Activated CD4-positive, alpha-beta T cell treated with anti-CD3 and anti-CD28 coated beads, Interleukin-2, Interleukin-4, amounts not matched to agents 100 ng/mL and 50 ng/mL, durations not matched to agents 16 hours and 8 hours (primary cell): ENCODE measurements around the gene DOCK4.

Experiments used
- DNase-seq: peaks from one replicate; pipeline ENCODE4 v3.0.0-alpha.2; 2020; ENCODE audit warnings: low spot score

DOCK4 gene

DNA sequence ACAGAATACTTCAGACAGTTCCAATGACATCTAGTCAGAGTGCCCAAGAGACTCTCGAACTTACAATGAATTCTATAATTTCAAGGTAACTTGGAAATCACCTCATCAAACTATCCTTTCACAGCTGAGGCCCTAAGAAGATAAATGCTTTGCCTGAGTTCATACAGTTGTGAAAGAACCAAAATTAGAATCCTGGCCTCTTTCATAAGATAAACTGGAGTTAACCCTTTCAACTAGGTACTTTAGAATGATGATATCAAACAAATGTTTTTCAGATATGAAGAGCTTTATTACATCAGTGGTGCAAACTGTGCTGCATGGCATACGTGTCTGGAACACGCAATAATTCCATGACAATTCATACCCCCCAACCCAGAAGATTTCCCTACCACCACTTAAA lies 17.9 kb downstream of the DOCK4 start:
- DNase-seq: no peak

DNA sequence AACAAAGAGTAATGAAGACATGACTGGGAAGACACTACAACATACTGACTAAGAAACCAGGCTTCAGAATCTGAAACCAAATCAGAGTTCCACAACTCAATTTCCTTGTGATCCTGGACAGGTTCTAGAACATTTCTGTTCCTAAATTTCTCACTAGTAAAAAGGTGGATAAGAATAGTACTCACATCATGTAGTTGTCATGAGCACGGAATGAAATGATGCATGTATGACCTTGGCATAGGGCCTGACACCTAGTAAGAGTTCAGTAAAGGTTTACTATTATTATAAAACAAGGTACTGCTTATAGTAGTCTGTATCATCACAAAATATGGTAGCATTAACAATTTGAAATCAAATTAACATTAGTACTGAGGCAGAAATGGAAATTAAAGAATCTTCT lies 19.9 kb downstream of the DOCK4 start:
- DNase-seq: no peak

DNA sequence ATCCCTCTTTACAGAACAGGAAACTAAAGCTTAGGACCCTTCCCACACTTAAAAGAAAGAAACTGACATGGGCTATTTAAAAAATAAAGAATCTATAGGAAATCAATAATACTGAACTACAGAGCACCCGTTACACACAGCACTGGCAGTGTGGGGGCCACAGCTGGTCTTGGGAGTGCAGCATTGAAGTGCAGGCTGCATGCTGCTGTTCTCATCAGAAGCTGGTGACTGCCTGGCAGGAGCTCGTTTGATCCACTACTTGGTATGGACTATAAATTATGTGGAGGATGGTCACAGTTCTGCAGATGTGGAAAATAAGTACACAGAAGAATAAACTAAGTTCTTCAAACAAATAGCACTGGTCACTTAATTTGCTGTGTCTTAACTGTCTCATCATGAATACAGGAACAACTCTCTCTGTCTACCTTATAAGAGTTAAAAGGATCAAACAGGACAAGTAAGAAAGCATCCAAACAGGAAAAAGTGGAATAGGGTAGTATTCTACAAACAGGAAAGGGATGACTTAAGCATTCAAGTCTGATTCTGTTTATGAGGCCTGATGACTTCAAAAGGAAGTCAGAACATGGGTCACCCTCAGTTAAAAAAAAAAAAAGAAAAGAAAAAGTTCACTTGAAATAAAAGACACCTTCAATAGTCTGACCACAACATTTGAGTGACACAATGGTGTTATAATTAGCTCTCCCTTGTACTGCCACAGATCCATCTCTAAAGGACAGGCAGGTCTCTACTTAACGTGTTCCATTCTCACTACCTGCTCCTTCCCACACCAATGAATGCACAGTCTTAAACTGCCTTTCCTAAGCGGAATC lies 21.0 kb downstream of the DOCK4 start:
- no peak for DNase-seq

DNA sequence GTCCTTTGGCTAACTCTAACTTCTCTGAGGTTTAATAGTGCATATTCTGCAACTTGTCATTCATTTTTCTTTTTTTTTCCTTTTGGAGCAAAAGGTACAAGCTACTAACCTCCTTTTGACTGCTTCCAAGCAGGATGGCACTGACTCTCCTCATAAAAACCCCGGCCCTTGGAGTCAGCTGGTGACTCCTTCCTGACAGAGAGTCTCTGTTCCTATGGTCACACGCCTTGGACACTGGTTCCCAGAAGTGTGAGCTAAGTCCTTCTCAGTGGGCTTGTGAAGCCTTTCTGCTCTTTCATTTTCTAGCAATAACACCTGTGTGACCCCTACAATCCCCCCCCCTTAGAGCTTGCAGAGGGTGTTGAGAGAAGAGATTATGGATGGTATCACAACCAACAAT lies 21.7 kb downstream of the DOCK4 start:
- DNase-seq: no peak

DNA sequence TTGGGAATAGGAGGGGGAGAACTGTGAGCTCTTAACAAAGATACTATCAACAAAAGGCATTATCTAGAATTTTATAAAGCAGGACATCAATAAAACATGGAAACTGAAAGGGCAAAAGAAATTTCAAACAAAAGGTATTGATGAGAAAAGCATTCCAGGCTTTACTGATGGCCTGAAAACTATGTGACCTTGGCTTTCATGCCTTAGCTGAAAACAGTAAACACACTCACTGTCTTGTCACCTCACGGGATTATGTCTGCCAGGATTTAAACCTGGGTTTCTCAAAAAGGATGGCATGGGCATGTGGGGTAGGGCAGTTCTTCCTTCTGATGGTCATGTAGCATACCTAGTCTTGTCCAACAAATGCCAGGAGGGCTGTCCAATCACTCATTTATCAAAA lies 22.9 kb downstream of the DOCK4 start:
- no peak for DNase-seq

DNA sequence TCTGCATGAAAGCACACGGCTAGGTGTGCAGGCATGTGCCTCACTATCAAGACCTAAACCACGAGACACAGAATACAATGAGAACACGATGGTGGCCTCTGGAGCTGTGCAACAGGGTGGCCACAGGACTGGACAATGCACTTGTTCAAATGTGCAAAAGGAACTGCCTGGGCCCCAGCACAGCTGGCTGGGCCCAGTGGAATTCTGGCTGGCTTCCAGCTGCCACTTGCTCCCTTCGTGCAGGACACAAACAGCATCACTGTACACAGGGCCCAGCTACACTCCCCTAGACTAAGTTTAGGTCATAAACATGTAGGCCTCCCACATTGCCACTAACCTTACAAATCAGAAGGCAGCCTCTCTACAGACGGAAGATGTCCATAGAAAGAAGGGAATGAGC lies 23.4 kb downstream of the DOCK4 start:
- no peak for DNase-seq

DNA sequence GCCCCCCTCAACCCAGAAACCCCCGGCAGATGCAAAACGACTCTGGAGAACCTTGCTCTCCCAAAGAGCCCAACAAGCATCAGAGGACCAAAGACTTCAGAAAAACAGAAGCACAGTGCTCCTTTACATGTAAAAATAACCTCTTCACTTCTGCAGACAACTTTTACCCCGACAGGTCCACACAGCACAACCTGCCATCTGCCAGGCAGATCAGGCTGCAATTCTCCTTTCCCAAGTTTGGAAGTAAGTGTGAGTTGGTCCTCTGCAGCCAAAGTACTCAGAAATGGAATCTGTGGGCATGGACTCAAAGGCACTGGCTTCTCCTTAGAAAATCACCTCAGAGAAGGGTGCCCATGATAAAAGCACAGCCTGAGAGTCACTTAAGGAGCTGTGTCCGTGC lies 26.0 kb downstream of the DOCK4 start:
- DNase-seq: no peak

DNA sequence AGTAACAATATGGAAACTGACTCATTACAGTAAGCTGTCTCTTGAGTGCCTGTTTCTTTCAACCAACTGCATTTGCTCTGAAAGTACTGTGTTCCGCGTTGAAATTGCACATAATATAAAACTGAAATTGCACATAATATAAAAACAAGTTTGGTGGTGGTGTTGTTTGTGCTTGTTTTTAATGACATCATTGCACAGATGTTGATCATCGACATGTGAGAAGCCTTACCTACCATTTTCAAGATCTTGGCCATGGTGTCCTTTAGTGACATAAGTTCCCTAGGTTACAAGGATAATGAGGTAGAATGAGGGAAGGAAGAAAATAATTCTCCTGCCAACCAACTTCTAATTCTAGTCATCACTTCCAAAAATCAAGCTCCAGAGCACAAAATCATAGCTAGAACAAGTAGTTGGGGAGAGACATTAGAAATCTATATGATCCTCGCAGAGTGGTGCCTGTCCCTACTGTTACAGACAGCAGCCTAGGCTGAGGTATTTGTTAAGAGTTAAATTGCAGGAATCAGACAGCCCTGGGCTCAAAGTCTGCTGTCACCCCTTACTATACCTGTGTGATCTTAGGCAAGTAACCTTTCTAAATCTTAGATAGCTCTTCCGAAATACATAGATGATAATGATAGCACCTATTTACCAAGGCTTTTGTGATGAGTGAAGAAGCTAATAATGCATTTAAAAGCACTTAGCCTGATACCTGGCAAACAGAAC lies 29.3 kb downstream of the DOCK4 start:
- no peak for DNase-seq

DNA sequence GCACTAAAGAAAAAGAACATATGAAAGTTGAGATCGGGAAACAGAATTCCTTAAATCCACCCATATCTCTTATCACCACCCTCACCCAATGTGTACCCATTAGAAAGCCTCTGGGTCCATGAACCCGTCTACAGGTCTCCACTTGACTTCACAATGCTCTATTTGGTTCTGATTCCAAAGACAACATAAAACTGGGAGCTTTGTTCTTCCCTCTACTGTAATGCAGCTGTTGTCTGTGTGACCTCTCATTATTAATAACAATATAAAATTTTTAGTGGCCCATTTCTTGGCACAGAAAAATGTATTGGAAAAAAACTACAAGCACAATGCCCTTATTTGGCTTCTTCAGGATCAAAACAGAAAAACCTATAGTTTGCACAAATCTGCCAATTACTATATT lies 30.0 kb downstream of the DOCK4 start:
- DNase-seq: no peak

DNA sequence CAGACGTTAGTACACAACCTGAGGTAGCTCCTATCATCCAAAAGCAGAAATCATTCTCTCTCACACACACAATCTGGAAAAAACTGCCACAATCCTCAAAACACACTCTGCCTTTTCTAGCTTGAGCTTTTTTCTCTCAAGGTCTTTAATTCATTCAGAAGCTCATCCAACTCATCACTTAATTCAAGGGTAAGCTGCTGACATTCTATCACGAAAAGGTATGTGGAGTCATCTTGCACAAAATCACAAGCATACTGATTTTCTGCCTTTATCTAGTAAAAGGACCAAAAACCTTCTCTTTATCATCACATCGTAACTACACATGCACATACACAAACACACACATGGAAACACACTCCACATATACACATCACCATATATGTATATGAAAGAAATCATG lies 32.0 kb downstream of the DOCK4 start:
- no peak for DNase-seq

DNA sequence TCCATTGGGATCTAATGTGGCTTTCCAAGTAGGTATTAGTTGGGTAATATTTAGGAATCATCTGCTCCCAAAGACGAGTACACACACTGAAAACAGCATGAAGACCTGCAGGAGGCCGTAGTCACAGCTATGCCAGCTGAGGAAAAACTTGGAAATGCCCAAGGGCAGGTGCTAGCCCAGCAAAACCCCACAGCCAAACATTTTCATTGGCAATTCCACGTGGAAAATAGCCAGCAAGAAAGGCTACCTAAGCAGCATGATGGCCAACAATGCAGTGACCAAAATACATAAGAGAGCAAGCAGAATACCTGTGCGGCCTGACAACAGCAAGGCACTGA lies 32.7 kb downstream of the DOCK4 start:
- DNase-seq: no peak

DNA sequence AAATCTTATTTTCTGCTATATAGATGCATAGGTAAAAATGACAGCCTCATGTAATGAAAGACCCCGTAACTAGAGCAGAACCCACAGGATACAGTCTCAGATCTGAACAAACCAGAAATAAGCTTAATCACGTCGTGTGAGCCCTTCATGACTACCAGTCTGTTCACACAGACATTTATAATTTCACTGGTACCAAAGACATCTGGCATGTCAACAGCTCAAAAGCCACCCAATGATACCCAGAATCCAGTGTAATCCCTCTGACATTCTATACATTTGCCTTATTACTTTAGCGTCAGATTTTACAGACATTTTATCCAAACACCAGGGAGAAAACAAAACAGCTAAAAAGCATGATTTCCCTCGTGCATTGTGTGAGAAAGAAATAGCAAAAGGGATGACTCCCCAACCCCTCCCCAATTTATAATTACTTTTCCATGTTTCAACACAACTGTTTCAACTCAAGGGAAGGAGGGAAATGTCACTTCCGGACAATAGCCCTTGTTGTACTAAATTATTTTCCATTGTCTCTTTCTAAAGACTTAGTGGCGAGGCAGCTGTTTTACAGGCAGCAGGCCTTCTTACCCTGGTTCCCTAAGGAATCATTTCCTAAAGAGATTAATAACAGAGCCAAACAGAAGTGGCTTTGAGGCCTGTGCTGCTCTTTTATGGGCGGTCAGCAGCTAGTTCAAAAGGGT lies 33.2 kb downstream of the DOCK4 start:
- no peak for DNase-seq

DNA sequence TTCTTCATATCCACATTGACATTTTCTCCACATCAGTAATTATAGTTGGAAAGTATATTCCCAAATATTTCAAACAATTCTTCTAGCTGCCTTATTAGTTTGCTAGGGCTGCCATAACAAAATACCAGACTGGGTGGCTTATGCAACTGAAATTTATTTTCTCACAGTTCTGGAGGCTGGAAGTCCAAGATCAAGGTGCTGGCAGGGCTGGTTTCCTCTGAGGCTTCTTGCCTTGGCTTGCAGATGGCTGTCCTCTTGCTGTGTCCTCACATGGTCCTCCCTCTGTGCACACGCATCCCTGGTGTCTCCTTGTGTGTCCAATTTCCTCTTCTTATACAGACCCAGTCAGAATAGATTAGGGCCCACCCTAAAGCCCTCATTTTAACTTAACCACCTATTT lies 34.5 kb downstream of the DOCK4 start:
- no peak for DNase-seq

DNA sequence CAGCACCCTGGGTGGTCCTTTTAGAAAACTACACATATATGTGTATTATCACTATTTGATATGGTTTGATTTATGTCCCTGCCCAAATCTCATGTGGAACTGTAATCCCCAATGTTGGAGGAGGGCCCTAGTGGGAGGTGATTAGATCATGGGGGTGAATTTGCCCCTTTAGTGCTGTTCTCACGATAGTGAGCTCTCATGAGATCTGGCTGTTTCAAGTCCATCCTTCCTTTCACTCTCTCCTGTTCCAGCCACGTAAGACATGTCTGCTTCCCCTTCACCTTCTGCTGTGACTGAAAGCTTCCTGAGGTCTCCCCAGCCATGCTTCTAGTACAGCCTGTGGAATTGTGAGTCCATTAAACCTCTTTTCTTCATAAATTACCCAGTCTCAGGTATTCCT lies 37.3 kb downstream of the DOCK4 start:
- DNase-seq: no peak

DNA sequence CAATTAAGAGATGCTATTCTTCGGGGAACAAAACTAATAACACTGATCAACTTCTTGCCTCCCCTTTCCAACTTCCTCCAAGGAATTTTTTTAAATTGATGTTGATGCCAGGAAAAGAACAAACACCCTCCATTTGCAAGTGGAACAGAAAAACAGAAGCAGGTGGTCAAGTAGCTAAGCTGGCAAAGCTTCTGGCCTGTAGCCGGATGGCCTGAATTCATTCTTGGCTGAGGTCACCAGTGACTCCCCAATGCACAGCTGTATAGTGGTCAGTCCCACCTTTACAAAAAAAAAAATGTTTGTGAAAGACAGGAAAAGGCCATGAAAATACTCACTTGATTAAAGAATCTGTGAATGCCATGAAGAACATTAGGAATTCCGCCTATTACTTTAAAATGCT lies 39.1 kb downstream of the DOCK4 start:
- no peak for DNase-seq

DNA sequence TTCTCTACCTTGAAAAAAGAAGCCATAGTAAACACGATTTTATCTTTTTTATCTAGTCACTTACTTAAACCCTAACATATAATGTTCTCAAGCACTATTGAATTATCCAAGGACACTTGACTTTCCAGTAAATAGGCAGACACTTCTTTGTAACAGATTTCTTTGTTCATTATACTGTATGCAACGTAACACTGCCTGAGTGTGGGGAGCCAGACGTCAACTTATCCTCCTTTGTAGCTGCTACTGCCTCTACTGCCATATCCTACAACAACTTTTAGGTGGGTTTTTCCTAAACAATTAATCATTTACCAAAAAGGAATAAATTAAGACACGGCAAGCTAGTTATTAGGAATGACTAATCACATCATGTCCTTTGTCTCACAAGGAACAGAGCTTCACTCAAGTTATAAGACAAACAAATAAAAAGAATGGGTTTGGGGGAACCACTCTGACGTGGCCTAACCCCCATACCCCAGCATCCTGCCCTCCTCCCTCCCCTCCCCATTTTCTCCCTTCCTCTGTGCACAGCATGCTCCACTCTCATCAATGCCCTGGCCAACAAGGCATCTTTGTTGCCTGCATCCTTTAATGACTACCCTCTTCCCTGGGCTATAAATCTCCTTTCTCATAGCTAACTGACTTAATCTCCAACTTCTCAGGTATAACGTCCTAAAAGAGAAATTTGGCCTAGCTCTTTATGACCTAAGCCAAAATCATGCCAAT lies 43.3 kb downstream of the DOCK4 start:
- DNase-seq: no peak

DNA sequence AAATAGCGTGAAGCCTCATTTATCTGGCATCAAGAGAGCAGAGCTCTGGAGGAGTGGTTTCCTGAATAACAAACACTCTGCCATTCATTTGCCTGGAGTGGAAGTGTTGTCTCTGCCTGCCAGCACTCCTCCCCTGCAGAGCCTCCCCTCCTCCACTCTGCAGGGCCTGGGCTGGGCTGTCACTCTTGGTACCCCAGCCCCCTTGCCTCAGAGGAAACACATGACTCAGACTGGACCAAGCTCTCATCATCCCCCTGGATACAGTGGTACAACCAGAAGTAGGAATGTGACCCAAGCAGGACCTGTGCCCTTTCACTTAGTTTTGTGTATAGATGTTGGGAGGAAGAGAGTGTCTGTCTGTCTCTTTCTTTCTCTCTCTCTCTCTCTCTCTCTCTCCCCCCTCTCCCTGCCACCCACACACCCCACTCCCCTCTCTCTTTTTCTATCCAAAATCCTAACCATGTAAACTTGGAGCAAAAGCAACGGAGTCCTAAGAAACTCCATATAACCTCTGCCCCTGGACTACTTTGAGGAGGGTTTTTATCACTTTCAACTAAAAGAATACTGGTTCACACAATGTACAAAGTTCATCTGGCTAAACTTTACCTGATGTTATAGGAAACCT lies 43.9 kb downstream of the DOCK4 start:
- DNase-seq: no peak

DNA sequence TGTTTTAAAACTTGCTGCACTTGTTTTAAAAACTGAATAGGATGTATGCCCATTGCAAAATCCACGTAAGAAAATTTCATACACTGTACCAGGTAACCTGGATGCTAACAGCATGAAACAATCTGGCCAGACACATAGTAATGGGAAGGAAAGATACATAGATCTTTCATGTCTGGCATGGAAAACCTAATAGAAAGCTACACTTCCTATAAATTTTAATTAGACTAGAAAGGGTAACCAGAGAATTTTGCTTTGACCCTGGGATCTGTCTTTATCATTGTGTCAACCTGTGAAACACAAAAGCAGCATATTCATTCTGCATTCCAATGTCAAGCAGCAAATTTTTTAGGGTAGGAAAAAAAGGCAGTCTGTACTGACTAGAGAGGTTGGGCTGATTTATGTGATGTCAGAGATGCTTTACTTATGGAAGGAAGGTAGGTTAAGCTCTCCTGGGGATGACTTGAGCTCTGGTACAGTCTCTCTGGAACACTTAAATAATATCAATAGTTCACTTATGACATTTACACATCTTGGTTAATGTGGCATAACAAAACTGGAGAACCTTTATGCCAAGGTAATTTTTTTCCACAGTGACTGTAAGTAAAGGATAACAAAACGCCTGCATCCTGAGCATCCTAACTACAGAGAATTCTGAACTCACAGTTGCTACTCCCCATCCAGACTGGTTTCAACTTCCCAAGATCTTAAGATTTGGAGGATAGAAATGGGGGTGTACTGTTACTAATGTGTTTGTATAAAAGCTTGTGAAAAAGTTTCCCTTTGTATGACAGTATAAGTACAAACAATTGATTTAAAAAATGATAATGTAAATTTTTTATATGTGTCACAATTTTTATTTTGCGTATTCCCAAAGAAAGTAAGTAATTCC lies 44.7 kb downstream of the DOCK4 start:
- no peak for DNase-seq

DNA sequence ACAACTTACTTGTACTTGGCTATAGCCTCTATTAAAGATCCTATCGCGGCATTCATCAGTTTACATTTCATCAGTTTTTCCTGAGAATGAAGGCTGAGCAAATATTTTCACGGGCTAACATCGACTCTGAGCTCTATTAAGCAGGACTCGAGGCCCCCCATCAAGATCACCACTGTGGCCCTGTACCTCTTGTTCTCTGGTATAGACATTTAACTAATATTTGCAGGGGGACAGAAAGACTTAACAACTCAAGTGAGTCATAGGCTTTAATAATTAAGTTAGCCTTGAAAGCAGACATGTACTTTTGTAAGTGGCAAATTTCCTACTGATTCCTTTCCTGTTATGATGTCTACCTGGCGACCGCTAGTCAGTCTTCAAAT lies 45.4 kb downstream of the DOCK4 start:
- DNase-seq: no peak

DNA sequence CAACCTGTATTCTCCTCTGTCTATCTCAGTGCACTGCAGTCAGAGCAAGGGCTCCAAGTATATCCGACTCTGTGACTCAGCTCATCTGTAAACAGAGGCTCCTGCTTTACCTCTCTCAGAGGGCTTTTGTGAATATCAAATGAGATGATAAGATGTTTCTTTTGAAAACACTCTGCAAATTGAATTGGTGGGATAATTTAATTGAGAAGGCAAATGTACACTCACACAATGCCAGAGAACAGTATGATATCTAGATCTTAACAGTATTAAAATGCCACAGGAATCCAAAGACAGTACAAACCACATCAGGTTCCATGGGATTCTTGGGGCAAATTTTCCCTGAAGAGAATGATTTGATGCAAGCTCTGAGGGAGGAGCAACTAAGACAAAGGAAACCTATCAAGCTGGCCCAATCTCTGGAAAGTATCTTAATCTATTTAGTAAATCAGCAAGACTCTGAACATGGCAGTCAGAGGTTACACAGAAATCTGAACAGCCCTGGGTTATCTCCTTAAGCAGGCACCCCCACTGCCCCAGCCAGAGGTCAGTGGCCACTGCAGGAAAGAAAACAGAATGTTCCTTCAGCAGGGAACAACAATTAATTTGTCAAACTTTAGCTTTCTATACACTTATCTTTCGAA lies 45.9 kb downstream of the DOCK4 start:
- no peak for DNase-seq

DNA sequence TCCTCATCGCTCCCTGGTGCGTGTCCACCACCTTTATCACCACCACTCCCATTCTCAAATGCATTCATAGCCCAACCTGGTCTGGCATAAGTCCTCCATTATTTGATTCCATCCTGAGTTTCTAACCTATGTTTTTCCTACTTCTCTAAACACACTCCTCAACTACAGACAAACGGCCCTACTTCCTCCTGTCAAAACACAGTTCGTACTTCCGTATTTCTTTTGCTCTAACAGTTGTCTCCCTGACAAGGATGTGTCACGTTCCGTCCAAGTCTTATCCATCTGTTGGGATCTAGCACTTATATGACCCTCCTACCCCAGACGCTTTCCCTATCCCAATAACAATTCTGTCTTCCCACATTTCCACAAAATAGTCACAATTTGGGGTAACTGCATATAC lies 46.8 kb downstream of the DOCK4 start:
- DNase-seq: no peak
